GM18508 (cell line): ENCODE measurements around the gene LCLAT1.

ENCODE experiments used
- ATAC-seq: cut with Tn5 transposase; IDR thresholded peaks from one replicate; pipeline ENCODE4 v1.9.1; 2021; ENCODE audit warnings: moderate number of reproducible peaks; ENCODE audit not compliant: insufficient read depth, unreplicated experiment

LCLAT1 gene

DNA sequence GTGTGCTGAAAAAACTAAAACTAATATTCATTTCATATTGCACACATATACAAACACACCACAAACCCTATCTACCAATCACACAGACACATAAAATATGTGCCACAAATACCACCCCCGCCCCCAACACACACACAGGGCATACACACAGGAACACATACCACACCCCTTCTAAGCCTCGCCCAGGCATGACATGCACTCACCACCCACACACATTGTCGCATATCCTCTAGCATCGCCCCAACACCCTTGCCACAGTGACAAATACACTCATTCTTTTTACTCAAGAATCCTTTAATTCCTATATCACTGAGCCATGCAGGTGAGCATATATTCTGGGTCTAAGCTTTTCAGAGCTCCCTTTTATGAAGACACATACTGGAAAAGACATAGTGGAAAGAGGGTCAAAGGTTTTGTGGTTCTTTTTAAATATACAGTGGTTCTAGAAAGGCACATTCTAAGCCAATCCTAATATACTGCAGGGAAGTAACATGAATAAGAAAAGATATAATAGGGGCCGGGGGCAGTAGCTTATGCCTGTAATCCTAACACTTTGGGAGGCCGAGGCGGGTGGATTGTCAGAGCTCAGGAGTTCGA, 24.5 kb upstream of the LCLAT1 start:
- ATAC-seq, result no peak

DNA sequence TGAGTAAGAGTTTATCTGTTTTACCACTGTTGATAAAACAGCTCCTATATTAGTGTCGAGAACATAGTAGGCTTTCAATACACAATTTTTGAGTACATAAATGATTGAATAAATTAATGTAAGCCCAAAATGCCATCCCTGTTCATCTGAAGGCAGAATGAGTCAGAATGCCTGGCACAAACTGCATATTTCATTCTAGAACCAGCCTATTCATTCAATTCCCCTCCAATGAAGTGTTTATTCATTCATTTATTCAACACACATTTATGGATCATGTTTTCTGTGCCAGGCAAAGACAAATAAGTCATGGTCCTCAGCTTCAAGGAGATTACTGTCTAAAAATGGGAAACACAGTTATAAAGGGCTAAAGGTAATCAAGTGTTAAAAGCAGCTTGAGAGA, 22.8 kb upstream of the LCLAT1 start:
- no peak for ATAC-seq

DNA sequence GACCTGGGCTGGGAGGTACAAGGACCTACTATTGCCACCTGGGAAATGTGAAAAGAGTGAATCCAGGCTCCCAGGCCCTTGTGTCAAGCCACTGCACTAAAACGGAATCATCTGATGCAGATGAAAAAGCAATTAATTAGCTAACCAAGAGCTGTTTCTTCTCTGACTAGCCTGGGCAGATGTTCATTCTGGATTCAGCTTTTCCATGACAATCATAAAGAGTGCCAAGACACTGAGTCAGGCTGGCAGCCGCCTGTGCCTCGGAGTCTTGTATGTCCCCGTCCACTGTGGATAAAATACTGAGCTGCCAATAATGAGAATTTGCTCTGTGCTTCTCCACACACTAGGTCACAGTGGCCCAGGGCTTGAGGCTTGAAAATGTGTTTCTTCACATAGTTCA, 21.7 kb upstream of the LCLAT1 start:
- no peak for ATAC-seq

DNA sequence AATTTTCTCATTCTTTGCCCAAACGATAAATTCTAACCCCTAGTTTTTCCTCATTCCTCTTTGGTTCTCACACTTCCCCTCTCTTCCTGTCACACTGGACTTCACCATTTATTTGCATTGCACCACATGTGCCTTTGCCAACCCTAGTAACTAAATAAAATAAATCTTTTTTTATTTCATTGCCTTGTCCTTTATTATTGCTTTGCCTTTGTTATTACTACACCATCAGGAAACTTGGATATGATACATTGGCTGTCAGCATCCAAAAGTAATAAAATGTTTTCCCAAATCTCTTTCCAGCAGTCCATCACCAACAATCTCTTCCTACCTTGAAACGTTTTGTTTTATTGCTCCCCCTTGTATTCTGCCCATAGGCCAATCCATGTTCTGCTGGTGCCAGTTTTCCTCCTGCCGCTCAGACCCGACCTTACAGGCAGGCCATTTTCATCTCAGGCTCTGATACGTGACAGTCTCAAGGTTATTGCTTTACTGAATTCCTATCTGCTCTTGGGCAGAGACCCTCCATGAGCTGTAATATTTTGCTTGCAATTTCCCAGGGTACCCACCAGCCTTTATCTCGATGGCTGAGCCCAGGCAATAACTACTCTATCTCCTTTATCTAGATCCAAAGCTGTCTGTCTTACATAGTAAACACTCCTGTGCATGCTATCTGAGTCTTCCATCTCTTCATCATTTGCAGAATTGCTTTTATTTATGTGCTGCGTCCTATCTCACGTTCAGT, 19.3 kb upstream of the LCLAT1 start:
- no peak for ATAC-seq

DNA sequence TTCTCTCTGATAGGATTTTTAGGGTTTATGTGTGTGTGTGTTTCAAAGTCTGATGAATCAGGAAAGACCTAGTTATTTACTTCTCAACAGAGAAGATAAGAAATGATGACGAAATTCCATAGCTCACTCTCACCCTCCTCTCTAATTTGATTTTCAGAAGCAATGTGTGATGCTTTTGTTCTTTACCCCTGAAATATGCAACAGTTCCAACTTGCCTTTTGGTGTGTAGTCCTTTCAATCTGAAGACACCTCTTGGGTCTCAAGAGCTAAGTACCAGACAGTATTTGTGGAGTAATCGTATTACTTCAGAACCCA, 18.7 kb upstream of the LCLAT1 start:
- no peak for ATAC-seq

DNA sequence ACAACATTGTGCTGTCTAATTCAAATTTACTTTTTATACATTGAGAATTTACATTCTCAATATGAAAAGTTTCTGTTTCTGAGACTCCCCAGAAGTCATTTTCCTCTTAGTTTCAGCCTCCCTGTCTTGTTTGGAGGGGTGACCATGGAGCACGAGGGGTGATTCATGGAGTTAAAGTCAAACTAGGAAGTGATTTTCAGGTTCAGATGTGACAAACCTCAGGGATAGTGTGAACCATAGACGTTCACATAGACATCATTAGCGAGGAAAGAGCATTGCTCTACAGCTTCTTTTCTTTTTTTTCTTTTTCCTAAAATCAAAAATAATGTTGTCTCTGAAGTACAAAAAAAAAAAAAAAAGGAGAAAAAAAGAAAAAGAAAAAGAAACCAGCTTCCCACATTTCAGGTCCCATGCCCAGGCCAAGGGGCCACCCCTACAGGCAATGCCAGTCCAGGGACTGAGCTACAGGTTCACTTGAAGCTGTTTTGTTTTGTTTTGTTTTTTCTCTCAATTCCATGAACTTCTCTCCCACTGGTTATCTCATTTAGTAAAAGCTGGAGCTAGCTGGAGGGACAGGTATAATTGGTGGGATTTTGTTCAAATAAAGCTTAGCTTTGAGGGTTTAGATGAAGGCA, 18.1 kb upstream of the LCLAT1 start:
- ATAC-seq, result no peak

DNA sequence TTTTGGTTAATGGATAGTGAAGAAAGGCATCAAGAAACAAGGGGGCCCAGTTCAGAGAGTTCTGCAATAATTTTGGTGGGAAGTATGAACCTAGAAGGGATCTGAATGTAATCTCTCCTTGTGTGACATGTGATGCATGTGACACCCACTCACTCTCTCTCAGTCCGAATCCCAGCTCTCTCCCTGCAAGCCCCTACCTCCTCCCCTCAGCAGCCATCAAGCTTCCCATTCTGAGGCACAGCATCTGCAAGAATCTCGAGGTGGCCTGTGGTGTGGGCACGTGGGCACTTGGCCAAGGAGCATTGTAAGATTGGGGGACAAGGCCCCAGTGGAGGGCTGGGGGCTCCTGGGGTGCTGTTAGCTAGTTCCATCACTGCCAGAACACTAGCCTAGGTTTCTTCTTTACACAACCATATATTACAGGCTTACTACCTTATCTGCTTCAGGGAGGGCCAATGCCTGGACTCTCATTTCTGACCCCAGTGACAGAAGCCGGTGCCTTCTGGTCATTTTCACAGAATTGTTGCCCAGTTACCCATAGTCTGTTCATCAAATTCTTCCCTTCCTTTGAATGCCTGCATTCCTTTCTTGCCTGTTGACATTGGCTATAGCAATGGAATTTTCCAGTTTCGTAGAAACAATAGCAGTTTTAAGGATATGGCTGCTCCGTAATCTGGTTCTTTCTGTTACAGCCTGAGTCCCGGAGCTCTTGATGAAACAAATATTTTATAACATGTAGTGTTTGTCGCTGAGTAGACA, 13.3 kb upstream of the LCLAT1 start:
- ATAC-seq, result no peak

DNA sequence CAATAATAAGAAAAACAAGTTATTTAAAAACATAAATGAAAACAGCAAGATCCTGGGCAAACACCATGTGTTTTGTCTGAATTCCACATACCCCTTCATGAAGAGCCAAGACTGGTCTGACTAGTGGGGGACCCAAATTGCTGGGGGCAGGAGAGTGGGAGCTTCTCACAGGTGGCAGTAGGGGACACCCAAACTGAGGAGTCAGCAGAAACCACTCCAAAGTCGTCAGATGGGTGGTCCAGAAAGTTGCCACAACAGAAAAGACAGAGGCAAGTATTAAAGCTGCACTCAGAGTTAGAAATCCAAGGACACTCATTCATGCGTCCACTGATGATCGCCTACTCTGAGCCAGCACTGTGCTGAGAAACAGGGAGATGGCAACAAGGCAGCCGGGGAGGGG, 12.3 kb upstream of the LCLAT1 start:
- ATAC-seq, result no peak

DNA sequence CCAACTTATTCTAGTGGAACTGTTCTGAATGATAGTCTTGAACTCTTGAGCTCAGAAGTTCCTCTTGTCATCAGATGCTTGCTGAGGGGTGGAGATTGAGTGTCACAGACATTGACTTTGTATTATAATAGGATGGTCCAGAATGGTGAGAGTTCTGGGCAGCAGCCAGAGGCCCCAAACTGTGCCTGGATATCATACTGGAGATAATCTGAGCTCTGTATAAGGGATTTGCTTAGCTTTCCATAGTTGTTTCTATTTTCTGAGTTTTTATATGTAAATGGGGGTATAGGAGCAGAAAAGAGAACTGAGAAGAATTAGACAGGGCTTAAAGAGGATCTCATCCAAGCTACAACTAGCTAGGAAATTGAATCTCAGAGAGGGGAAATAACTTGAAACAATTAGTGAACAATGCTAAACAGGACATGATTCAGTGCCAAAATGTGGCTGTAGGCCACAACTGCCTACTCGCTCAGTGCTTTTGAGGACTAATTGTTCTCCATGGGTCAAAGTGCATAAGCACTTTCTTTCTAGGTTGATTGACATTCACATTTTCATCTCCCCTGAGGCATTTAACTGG, 10.1 kb upstream of the LCLAT1 start:
- ATAC-seq, result no peak

DNA sequence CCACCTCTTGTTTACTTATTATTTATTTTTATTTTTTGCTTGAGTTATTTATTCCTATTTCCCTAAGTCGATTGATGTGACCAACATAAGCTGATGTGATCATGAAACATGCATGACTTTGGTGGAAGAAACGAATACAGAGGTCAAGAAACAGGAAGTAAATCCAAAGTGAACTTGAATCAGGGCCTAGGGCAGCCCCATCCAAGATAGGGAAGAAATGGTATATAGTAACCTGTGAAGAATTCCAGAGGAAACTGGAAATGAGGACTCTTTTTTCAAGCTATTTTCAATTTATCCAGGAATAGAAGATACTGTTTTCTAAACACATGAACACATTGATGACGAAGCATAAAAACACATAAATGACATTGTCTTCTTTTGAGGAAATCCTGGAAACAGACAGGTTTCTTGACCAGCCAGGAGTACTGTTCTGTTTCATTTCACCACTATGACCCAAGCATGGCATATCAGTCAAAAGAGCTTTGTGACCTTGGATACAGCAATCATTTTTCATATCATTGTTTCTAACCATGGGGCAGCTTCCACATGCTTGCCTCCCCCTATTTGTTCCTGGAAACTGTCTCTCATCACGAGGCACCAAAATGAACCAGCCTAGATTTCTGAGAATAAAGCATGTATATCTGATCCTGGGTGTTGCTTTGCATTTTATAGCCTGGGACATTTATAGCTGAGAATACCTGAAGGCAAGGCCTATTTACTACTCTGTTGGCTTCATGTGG, 9.1 kb upstream of the LCLAT1 start:
- ATAC-seq, result no peak

DNA sequence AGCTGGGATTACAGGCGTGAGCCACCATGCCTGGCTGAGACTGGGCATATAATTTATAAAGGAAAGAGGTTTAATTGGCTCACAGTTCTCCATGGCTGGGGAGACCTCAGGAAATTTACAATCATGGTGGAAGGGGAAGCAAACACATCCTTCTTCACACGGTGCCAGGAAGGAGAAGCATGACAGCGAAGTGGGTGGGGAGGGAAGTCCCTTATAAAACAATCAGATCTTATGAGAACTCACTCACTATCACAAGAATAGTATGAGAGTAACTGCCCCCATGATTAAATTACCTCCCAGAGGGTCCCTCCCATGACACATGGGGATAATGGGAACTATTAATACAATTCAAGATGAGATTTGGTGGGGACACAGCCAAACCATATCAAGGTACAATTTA, 7.8 kb upstream of the LCLAT1 start:
- ATAC-seq, result no peak

DNA sequence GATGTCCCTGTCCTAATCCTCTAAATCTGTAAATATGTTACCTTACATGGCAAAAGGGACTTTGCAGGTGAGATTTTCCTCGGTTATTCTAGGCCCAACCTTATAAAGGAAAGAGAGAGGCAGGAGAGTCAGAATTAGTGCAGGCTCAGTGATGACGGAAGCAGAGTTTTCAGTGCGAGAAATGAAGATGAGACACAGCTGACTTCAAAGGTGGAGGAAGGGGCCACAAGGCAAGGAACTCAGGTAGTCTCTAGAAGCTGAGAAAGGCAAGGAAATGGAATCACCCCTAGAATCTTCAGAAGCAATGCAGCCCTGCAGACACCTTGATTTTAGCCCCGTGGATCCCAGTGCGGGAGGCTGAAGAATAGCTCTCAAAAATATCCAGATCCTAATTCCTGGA, 7.2 kb upstream of the LCLAT1 start:
- ATAC-seq, result no peak

DNA sequence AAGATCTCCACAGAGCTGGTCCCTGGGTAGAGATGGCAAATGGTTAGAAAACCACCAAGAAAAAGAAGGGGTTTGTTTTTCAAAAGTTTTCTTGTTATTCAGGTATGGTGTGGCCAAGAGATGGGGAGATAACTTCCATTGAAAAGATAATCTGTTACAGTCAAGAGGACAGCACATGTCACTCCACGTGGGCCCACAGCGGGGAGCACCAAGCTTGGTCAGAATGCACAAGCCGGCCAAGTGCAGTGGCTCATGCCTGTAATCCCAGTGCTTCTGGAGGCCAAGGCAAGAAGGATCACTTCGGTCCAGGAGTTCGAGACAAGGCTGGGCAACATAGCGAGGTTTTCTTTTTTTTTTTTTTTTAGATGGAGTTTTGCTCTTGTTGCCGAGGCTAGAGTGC, 6.0 kb upstream of the LCLAT1 start:
- ATAC-seq, result no peak

DNA sequence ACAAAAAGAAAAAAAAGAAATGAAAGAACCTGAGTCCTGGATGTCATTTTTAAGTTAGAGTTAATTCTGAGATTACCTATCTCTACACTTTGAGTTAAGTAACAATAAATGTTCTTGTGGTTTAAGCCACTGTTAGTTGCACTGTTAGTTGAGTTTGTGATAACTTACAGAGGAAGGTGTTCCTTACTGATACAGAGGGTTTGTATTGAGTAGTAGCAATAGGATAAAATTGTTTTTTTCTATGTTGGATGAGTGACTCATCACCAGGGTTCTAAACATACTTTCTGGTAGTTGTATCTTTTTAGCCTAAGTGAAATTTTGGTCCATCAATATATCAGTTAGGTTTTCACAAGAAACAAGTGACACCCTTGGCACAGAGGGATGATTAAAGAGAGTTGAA, 4.0 kb upstream of the LCLAT1 start:
- ATAC-seq, result no peak

DNA sequence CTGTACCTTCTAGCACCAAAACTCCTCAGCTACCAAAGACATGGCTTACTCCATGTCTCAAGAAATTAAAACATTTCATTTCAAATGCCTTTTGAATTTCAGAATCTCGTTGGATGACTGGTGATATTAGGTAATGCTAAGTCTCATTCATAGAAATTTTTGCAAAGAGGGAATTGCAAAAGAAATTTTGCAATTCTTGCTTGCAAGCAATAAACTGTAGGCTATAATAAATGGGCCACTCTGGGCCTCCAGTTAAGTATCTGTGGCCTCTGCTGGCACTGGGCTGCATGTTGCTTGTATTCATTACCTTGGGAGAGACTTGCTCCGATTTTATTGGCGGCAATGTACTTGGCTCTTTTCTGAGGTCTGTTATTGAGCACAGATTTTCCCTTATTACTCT, 2.8 kb upstream of the LCLAT1 start:
- no peak for ATAC-seq

DNA sequence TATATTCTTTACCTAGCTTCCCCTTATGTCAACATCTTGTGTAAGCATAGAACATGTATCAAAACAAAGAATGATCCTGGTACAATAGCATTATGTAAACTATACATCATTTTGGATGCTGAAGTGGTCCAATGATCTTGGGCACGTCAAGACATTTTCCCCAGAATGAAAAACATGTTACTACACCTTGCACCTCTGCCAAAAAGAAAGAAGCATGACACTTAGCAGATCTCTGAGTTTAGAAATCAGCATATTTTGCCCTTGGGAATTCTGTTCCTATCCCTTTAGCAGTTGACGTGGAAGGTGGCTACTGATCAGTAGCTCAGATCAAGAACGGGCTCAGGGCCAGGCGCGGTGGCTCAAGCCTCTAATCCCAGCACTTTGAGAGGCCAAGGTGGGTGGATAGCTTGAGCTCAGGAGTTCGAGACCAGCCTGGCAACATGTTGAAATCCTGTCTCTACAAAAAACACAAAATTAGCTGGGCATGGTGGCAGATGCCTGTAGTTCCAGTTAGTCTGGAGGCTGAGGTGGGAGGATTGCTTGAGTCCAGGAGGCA, 1.7 kb upstream of the LCLAT1 start:
- no peak for ATAC-seq

DNA sequence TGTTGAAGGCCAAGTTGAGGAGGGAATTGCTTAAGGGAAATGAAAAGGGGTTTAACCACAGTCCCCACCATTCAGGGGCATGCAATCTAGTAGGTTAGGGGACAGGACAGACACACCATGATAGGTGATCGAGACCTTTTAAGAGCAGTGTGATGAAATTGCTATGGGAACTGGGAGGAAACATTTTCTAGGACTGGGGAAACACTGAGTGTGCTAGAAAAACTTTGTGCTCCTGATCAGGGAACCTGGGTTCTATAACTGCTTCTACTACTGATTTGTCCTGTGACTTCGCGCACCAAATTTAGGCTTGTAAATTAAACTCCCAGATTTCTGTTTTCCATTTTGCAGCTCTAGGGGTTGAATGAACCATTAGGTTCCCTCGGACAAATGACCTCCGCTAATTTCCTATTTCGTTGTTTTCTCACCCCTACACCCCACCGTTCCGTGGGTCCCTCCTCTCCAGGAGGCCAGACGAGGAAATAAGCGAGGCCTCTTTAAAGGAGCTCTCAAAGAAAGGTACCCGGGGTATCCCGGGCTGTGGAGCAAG, 371 bp upstream of the LCLAT1 start:
- no peak for ATAC-seq

DNA sequence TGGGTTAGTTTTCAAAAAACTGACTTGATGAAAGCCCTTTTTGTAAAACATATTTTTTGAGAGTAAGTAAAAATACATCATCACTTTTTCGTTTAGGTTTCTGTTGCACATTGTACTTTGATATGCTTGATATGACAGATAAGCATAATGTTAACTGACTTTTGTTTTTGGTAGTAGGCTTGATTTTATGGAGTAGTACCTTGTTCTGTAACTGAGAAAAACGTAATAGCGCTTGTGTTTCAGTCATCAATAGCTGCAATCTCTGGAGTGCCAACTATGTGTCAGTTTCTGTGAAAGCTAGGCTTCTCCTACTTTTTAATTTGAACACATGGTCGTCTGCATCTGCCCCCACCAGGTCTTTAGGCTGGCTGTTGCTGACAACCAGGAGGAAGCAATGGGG, 1.3 kb downstream of the LCLAT1 start:
- ATAC-seq, result no peak

DNA sequence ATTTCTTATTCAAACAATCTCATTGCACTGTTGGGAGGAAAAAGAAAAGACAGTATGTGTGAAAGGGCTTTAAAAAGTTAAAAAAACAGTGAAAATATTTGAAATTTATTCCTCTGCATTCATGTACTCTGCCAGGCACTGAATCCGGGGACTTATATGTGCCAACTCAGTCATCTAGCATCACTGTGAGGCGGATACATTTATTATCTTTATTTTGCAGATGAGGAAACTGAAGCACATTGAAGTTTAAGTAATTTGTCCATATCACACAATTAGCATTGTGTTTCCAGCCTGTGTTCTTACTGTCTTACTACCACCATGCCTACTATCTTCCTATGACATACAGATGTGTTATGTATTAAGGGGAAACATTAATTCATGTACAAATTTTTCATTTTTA, 1.8 kb downstream of the LCLAT1 start:
- no peak for ATAC-seq

DNA sequence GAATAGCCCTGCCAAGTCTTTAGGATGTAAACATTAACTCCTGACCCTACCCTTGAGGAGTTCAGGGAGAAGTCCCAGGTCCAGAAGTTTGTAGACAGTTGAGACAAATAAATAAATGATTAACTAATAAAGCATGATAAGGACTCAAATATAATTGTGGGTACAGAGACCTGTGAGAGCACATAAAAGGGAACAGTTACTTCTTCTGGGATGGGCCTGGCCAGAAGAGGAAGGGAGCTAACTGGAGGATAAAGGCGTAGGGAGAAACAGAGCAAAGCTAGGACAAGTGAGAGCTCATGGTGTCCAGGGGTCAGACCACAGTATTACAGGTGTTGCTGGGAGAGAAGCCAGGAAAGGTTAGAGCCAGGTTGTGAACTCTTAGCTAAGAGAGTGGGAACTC, 3.0 kb downstream of the LCLAT1 start:
- no peak for ATAC-seq
